Measurements from ENCODE around the gene EFNA4. TPM values are rescaled to one million over a fixed set of nuclear protein-coding genes. Genes with fewer than 3 reads are reported as not detected.
A peak's percentile ranks its signal among the peaks of the same experiment; 100 is the strongest.

The EFNA4 gene
- polyA plus RNA-seq, 3 donors = 2.3 to 8.0 (median 4.1) TPM

DNA sequence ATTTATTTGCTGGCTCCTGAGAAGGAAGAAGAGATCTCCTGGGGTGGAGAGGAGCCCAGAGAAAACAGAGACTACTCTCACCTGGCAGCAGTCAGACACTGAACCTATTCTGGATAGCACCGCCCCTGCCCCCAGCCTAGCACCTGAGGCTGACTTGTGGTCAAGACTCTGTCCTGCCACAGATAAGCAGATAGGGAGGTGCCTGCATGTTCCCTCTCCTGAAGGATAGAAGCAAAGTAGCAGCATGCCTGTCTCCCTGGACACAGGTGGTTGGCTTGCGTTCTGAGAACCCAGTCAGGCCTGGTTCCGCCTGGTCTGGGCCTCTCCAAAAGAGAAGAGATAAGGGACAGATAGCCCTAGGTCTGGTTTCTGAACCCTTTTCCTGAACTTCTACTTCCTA is 13.8 kb downstream of the EFNA4 start:
- Histone ChIP-seq H3K9ac (ENCODE audit: insufficient read depth, low read length, poor library complexity, severe bottlenecking) (no peak overlapping the region), H3K79me2 (ENCODE audit: insufficient read depth, low read length) (no peaks in the 10 kb centered on the region), H3K4me3 (replicated peaks in 1 of 3; ENCODE audit: low read depth in 2 of 3, low read length in 3 of 3) (no peak overlapping the region), H3K4me2 (replicated peaks; ENCODE audit: extremely low read depth, low read length, poor library complexity, severe bottlenecking) (no peak overlapping the region), H3K9me3 (replicated peaks in 1 of 2; ENCODE audit: control insufficient read depth in 1 of 2, insufficient read depth in 1 of 2, low read length in 2 of 2) (peaks cover 0 to 5% of the 10 kb centered on the region in 2 donors), H2AFZ (ENCODE audit: insufficient read depth, low read depth, low read length, poor library complexity, severe bottlenecking) (no peak overlapping the region), H4K20me1 (ENCODE audit: insufficient read depth, low read length) (peaks cover 27% of the 10 kb centered on the region), H3K27ac (ENCODE audit: low read depth in 1 of 2, low read length in 2 of 2) (no peak overlapping the region), H3K27me3 (ENCODE audit: control insufficient read depth in 2 of 2, insufficient read depth in 2 of 2, low read length in 2 of 2) (peaks cover 41 to 61% of the 10 kb centered on the region in 2 donors), H3K36me3 (replicated peaks in 1 of 2; ENCODE audit: control insufficient read depth in 1 of 2, insufficient read depth in 2 of 2, low read length in 2 of 2) (no peaks in the 10 kb centered on the region), H3K4me1 (ENCODE audit: control insufficient read depth in 1 of 2, insufficient read depth in 2 of 2, low read length in 2 of 2) (peaks cover 41 to 46% of the 10 kb centered on the region in 2 donors)
- Mint-ChIP-seq H3K27ac (no peak overlapping the region), H3K4me3 (peak overlapping the region in 1 of 2 donors; percentile 91), H3K27me3 (ENCODE audit: low read depth in 3 of 3) (peaks cover 50 to 67% (median 55%) of the 10 kb centered on the region in 3 donors), H3K36me3 (peaks cover 11 to 14% of the 10 kb centered on the region in 2 donors), H3K9me3 (peaks cover 0 to 30% (median 15%) of the 10 kb centered on the region in 7 donors), H3K4me1 (peaks cover 35% of the 10 kb centered on the region)
- 94% methylated on average over 3 of the region's 3 CpGs for WGBS (ENCODE audit: insufficient coverage)
- intact Hi-C loops (cut with micrococcal nuclease) = no loop called here
- DNase-seq = no peak
- TF ChIP-seq, protein P1, sequence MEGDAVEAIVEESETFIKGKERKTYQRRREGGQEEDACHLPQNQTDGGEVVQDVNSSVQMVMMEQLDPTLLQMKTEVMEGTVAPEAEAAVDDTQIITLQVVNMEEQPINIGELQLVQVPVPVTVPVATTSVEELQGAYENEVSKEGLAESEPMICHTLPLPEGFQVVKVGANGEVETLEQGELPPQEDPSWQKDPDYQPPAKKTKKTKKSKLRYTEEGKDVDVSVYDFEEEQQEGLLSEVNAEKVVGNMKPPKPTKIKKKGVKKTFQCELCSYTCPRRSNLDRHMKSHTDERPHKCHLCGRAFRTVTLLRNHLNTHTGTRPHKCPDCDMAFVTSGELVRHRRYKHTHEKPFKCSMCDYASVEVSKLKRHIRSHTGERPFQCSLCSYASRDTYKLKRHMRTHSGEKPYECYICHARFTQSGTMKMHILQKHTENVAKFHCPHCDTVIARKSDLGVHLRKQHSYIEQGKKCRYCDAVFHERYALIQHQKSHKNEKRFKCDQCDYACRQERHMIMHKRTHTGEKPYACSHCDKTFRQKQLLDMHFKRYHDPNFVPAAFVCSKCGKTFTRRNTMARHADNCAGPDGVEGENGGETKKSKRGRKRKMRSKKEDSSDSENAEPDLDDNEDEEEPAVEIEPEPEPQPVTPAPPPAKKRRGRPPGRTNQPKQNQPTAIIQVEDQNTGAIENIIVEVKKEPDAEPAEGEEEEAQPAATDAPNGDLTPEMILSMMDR (IDR thresholded peaks at IDR 0.05) = no peak

DNA sequence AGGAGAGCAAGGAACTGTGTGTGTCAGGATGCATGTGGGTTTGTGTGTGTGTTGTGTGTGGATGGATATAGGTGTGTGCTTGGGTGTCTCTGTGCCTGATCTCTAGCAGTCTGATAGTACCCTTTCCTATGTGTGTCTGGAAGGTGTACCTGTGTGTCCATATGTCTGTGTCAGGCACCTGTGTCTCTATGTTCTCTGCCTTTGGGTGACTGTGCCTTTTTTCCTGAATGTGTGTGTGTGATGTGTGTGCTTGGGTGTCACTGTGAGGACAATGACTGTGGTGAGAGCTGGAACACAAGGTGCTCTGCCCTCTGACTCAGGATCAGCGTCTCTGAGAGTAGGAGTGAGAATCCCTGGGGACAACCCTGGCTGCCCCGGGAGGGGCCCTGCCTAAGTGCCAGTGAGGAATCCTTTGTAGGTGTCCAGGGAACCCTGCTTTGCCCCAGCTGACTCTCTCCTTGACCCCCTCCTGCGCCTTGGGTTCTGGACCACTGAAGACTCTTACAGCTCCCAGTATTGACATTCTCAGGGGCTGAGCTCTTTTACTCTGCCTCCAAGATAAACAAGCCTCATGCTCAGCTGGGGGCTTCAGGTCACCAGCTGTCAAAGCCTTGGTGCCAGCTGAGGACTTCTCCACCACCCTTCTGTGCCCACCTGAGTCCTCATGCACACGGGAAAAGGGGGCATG is 14.4 kb downstream of the EFNA4 start:
- Histone ChIP-seq H3K9me3 (replicated peaks in 1 of 2; ENCODE audit: control insufficient read depth in 1 of 2, insufficient read depth in 1 of 2, low read length in 2 of 2) (peaks cover 0 to 11% of the 10 kb centered on the region in 2 donors), H3K9ac (ENCODE audit: insufficient read depth, low read length, poor library complexity, severe bottlenecking) (no peak overlapping the region), H3K27me3 (ENCODE audit: control insufficient read depth in 2 of 2, insufficient read depth in 2 of 2, low read length in 2 of 2) (peaks cover 47 to 66% of the 10 kb centered on the region in 2 donors), H3K36me3 (replicated peaks in 1 of 2; ENCODE audit: control insufficient read depth in 1 of 2, insufficient read depth in 2 of 2, low read length in 2 of 2) (no peaks in the 10 kb centered on the region), H3K27ac (ENCODE audit: low read depth in 1 of 2, low read length in 2 of 2) (no peak overlapping the region), H3K79me2 (ENCODE audit: insufficient read depth, low read length) (no peaks in the 10 kb centered on the region), H3K4me2 (replicated peaks; ENCODE audit: extremely low read depth, low read length, poor library complexity, severe bottlenecking) (no peak overlapping the region), H2AFZ (ENCODE audit: insufficient read depth, low read depth, low read length, poor library complexity, severe bottlenecking) (no peak overlapping the region), H3K4me3 (replicated peaks in 1 of 3; ENCODE audit: low read depth in 2 of 3, low read length in 3 of 3) (no peak overlapping the region), H3K4me1 (ENCODE audit: control insufficient read depth in 1 of 2, insufficient read depth in 2 of 2, low read length in 2 of 2) (peaks cover 42 to 52% of the 10 kb centered on the region in 2 donors), H4K20me1 (ENCODE audit: insufficient read depth, low read length) (peaks cover 27% of the 10 kb centered on the region)
- Mint-ChIP-seq H3K27ac (peak overlapping the region in 1 of 7 donors; percentile 12), H3K9me3 (peaks cover 0 to 35% (median 15%) of the 10 kb centered on the region in 7 donors), H3K36me3 (peaks cover 13 to 16% of the 10 kb centered on the region in 2 donors), H3K4me3 (peak overlapping the region in 1 of 2 donors; percentile 91), H3K4me1 (peaks cover 38% of the 10 kb centered on the region), H3K27me3 (ENCODE audit: low read depth in 3 of 3) (peaks cover 50 to 72% (median 60%) of the 10 kb centered on the region in 3 donors)
- no peak for DNase-seq
- intact Hi-C loops (cut with micrococcal nuclease) = no loop called here
- WGBS (ENCODE audit: insufficient coverage) = 81% methylated on average over 4 of the region's 4 CpGs
- TF ChIP-seq, protein P1 (IDR thresholded peaks at IDR 0.05) = no peak

Measured in CD14-positive monocyte (primary cell).